ENCODE data around the gene GSKIP.

- TF ChIP-seq POLR2A (IDR thresholded peaks at IDR 0.05) (no peak), CTCF (IDR thresholded peaks at IDR 0.05 in 4 of 5, conservative IDR thresholded peaks at IDR 0.05 in 1 of 5) (no peak)
Observed at GRCh38 chr14:96409701-96410100, 46.4 kb downstream of the GSKIP start.

Data from gastrocnemius medialis (tissue), 4 donors.